MM.1S (cell line): Measurements from ENCODE around the gene RNF220.

Experiments used
- CTCF ChIP-seq: fragments of 300-600 bp; sonication (generic); IDR thresholded peaks from 2 replicates; pipeline ENCODE4 v1.5.1; 2016; ENCODE audit warnings: antibody characterized with exemption, low read length, mixed read lengths
- EZH2phosphoT487 ChIP-seq: fragments of 300-600 bp; sonication (generic); IDR thresholded peaks from 2 replicates; pipeline ENCODE4 v1.6.1; 2018; ENCODE audit warnings: antibody characterized with exemption, low read length

- no peak for TF ChIP-seq EZH2phosphoT487
- TF ChIP-seq CTCF, result no peak
Measured at GRCh38 chr1:44590475-44590874, 185.4 kb downstream of the RNF220 start.
